Body of pancreas (tissue), 4 donors: Measurements from ENCODE around the gene TXNRD2.

Source experiments
- CTCF ChIP-seq, 7 experiments: fragments of 450-650 bp in 4 of 7; fragments of 200-600 bp in 3 of 7; sonication (generic) in 3 of 7; IDR thresholded peaks; one replicate each; pipeline ENCODE4 v1.5.1; 2016 to 2019; ENCODE audit warnings: antibody characterized with exemption in 7 of 7
- POLR2A ChIP-seq, 3 donors: fragments of 450-650 bp; IDR thresholded peaks; one replicate each; pipeline ENCODE4 v1.6.1; 2016; ENCODE audit warnings: antibody characterized with exemption in 3 of 3, mild to moderate bottlenecking in 2 of 3

- TF ChIP-seq CTCF (IDR thresholded peaks at IDR 0.05) (no peak), POLR2A (IDR thresholded peaks at IDR 0.05) (no peak)
Measured at GRCh38 chr22:19980766-19981165, 39.1 kb upstream of the TXNRD2 start.
